C4-2B (cell line): ENCODE data around the gene OCA2.

Source experiments
- H3K27ac ChIP-seq: fragments of 450-650 bp; 2 replicates; pipeline ENCODE4 v1.5.1; 2017
- ZFX ChIP-seq: fragments of 450-650 bp; IDR thresholded peaks from 2 replicates; pipeline ENCODE4 v1.6.1; 2017
- TF ChIP-seq, protein P1 (sequence below): fragments of 450-650 bp; conservative IDR thresholded peaks from 2 replicates; pipeline ENCODE4 v1.5.1; 2017; ENCODE audit warnings: mild to moderate bottlenecking

The OCA2 gene

DNA sequence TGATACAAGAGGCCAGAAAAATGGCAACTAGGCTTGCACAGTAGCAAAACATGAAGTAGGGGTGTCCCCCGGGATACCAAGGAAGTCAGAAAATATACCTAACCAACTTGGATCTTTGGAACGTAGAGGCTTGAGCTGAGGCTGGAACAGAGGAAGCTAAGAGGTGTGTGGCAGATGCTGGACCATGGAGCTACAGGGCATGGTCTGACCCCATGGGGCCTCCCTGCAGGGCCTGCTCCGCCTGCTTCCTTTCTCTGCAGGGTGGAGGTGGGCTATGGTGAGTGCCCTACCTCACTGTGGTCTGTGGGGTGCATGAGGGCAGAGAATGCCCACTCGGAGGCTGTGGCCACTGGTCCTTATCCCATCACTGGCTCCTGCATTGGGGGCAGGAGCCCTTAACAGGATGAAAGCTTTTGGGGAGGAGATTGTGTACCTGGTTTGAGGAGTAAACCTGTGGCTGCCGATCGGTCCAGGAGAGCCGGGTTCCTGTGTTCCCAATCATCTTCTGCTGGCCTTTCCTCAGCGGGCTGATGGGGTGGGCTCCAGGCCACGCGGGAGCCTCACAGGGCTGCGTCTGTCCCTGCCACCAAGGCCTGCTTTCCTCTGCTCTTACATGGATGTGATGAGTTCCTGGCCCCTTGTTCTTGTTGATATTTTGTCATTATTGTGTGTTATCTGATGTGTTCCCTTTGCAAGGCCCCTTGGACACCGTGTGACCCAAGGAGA is 96.8 kb downstream of the OCA2 start:
- TF ChIP-seq ZFX = no peak
- TF ChIP-seq, protein P1, sequence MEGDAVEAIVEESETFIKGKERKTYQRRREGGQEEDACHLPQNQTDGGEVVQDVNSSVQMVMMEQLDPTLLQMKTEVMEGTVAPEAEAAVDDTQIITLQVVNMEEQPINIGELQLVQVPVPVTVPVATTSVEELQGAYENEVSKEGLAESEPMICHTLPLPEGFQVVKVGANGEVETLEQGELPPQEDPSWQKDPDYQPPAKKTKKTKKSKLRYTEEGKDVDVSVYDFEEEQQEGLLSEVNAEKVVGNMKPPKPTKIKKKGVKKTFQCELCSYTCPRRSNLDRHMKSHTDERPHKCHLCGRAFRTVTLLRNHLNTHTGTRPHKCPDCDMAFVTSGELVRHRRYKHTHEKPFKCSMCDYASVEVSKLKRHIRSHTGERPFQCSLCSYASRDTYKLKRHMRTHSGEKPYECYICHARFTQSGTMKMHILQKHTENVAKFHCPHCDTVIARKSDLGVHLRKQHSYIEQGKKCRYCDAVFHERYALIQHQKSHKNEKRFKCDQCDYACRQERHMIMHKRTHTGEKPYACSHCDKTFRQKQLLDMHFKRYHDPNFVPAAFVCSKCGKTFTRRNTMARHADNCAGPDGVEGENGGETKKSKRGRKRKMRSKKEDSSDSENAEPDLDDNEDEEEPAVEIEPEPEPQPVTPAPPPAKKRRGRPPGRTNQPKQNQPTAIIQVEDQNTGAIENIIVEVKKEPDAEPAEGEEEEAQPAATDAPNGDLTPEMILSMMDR = no peak
- H3K27ac ChIP-seq = no peak overlapping the region

DNA sequence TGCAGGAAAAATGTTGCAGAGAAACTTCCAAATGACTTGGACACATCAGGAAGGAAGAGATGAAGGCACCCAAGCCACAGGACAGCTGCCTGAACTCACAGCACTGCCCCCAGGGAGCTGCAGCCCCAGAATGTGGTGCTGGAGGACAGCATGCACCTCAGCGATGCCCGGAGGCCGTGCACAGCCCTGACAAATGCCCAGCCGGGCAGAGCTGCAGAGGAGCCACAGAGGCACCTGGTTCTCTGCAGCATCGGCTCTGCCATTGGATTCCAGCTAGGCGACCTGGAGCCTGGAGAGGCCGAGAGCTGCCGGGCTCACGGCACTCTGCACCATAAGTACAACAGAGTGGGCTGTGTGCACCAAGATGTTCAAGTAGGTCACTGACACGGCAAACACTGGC is 97.5 kb downstream of the OCA2 start:
- H3K27ac ChIP-seq = no peak overlapping the region
- TF ChIP-seq, protein P1 = no peak

DNA sequence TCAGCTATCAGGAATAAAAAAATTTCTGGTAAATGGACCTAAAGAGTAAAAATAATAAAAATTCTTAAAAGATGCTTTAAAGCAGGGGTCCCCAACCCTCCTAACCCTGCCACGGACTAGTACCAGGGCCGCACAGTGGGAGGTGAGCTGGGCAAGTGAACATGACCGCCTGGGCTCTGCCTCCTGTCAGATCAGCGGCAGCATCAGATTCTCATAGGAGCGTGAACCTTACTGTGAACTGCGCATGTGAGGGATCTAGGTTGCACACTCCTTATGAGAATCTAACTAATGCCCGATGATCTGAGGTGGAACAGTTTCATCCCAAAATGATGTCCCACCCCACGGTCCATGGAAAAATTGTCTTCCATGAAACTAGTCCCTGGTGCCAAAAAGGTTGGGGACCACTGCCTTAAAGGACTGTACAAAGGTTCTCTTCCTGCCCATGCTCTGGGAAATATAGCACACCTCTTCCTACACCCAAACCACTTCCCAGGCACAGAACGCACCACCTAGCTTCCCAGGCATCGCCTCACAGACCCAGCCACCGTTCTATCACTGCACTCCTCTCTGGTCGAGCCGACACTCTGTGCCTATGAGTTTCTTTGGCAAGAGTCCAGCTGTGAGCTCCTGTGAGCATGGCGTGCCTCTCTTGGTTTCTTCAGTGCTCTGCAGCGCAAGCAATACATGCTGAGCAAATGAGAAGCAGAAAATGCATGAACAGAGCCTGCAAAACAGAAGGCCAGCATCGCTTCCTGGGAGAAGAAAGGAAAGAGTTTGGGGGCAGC is 104.9 kb downstream of the OCA2 start:
- TF ChIP-seq, protein P1 = no peak
- no peak for TF ChIP-seq ZFX
- no peak overlapping the region for H3K27ac ChIP-seq

DNA sequence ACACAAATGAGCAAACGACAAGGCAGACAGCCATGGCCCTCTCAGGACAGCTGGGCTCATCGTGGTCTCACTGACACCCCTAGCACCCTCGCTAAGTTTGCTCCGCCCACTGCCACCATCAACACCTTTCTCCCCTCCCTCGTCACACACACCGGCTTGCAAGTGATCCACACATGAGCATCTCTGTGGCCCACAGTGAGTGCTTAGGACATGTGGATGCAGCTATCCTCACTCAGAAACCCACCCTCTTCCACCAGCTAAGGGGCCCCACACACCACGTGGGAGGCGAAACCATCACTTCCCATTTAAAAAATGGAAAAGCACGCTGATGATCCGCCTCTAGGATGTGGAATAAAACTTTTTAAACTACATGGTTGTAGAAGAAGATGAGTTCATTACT is 105.6 kb downstream of the OCA2 start:
- no peak overlapping the region for H3K27ac ChIP-seq
- TF ChIP-seq, protein P1 = no peak
- no peak for TF ChIP-seq ZFX

DNA sequence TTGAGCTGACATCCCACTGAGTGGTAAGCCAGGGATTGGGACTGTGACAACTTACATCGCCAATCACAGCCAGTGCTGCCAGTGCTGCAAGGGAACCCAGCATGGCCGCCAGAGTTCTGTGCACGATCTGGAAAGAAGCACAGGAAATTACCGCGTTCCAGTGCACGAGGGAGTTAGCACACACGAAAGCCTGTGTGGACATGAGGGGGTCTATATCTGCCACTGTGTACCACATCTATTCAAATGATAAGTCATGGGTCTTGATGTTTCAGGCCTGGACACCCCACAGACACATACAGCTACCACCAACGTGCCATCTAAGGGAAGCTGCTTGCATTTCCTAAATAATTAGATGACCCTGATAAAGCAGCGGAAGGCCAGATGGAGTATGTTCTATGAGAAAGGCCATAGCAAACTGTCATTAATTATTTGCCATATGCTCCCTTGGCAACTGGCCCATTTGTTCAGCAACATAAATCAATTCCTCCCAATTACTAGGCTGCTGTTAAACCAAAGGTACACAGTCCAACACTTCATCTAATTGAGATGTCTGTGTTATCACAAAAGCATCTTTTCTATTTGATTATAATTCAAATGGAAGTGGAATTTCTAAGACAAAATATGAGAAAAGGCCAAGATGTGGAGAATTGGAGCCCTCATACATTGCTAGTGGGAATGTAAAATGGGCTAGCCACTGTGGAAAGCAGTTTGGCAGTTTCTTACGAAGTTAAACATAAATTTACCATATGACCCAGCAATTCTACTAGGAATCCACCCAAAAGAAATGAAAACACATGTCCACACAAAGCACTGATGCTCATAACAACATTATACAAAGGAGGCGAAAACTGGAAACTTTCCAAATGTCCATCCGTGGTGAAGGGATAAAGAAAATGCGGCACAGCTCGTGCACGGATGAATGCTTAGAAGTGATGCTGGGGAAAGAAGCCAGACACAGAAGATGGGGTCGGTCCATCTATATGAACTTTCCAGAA is 108.3 kb downstream of the OCA2 start:
- TF ChIP-seq, protein P1 = no peak
- no peak for TF ChIP-seq ZFX
- H3K27ac ChIP-seq = no peak overlapping the region

DNA sequence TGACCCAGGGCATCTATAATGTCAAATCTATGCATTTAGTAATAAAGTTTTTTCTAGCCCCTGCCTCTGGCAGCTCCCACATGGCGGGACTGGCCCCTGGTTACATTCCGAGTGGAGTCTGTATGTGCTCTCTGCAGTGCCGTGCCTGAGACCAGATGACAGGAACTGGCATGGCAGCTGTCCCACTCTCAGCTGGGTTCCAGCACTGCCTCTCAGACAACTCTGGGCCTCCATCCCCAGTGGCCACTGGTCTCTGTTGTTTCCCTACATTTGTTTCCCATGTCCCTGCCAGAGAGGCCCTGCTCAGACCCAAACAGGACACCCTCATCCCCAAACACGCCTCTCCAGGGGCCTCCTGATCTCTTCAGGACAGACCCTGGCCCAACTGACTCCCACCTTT is 109.3 kb downstream of the OCA2 start:
- TF ChIP-seq, protein P1 = no peak
- no peak for TF ChIP-seq ZFX
- no peak overlapping the region for H3K27ac ChIP-seq
